ENCODE measurements around the gene C1orf226. TPM values are rescaled to one million over a fixed set of nuclear protein-coding genes. Genes with fewer than 3 reads are reported as not detected.

C1orf226 gene
- total and polyA plus RNA-seq, 10 of the 15 experiments (the other 5 are each of a cell fraction or from before 2014, with no cell fraction given), result not detected

DNA sequence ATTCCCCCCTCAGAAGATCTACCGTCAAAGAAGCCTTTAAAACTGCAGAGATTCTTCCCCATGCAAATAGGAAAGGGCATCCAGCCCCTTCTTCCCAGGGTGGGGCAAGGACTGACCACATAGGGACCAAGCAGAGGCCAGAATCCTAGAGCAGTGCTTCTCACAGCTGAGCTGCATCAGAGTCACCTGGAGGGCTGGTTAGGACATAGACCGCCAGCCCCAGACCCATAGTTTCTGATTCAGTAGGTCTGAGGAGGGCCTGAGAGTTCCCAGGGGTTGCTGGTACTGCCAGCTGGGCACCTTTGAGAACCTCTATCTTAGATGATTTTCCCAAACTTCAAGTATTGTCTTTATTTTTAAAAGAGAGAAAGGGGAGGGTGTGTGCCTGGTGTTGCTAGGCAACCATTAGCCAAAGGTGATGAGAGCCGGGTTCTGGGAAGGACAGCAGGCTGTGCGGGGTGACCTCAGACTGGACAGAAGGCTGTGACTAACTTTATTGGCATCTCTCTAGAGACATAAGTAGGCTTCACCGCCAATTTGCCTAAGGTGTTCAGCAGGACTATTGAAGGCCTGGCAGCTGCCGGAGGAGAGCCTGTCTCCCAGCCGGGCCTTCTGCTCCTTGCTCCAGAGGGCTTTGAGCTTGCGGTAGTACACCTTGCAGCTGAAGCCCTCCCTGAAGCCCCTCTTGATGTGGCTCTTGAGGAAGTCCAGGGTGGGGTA lies 7.8 kb upstream of the C1orf226 start (continued):
- TF ChIP-seq E2F4 (IDR thresholded peaks at IDR 0.05; ENCODE audit: low read depth, low read length), result no peak
- no peak for TF ChIP-seq DPF2 (IDR thresholded peaks at IDR 0.05)
- TF ChIP-seq TCF7 (IDR thresholded peaks at IDR 0.05; ENCODE audit: borderline replicate concordance), result no peak
- no peak for TF ChIP-seq BACH1 (IDR thresholded peaks at IDR 0.05; ENCODE audit: borderline replicate concordance)
- TF ChIP-seq MEF2A (IDR thresholded peaks at IDR 0.05; ENCODE audit: insufficient read depth, low read depth, low read length), result no peak
- TF ChIP-seq MYB (IDR thresholded peaks at IDR 0.05; ENCODE audit: borderline replicate concordance, low read depth, low read length), result no peak
- TF ChIP-seq NRF1 (conservative IDR thresholded peaks at IDR 0.05; ENCODE audit: low read depth, low read length), result no peak

GRCh38 chr1:162374406-162374805 lies 7.1 kb upstream of the C1orf226 start:
- FAIRE-seq (no peak), DNase-seq (ENCODE audit: low read depth, low spot score) (no peak), ATAC-seq (no peak)
- ChIA-PET SMC1A (ENCODE audit: uncharacterized antibody, unreplicated experiment) (no interaction called here), POLR2A (no interaction called here), RAD21 (ENCODE audit: unreplicated experiment) (no interaction called here), CTCF (no interaction called here)
- intact Hi-C loops (cut with micrococcal nuclease; ENCODE audit: unreplicated experiment) (no loop called here), in situ Hi-C loops (cut with MboI) (no loop called here)
- H3K9me3 ChIP-seq (replicated peaks; ENCODE audit: control insufficient read depth, insufficient read depth, low read length), result no peaks in the 10 kb centered on the region
- no peak overlapping the region for H3K4me3 ChIP-seq
- no peaks in the 10 kb centered on the region for H3K36me3 ChIP-seq (ENCODE audit: control insufficient read depth in 2 of 2, insufficient read depth in 2 of 2, low read length in 1 of 2)
- 26% methylated on average over 9 of the region's 9 CpGs for WGBS (ENCODE audit: insufficient coverage, insufficient replicate concordance, low lambda C conversion rate, missing lambda C conversion rate)
- H3K27me3 ChIP-seq (replicated peaks in 1 of 2; ENCODE audit: control insufficient read depth in 2 of 2, insufficient read depth in 2 of 2, low read length in 1 of 2), result no peaks in the 10 kb centered on the region
- H4K20me1 ChIP-seq (ENCODE audit: control insufficient read depth, insufficient read depth), result no peaks in the 10 kb centered on the region; the same call in 1 of the 2 replicates
- no peak overlapping the region for H3K9ac ChIP-seq (ENCODE audit: control insufficient read depth, insufficient read depth, low read length)
- H3K4me2 ChIP-seq (ENCODE audit: control insufficient read depth, insufficient read depth), result no peak overlapping the region
- H3K27ac ChIP-seq (ENCODE audit: control insufficient read depth, insufficient read depth), result no peak overlapping the region
- H3K79me2 ChIP-seq (ENCODE audit: control insufficient read depth, insufficient read depth, low read length), result no peaks in the 10 kb centered on the region
- H2AFZ ChIP-seq (ENCODE audit: control insufficient read depth, low read depth, low read length), result no peak overlapping the region
- H3K4me1 ChIP-seq (ENCODE audit: control insufficient read depth, insufficient read depth, low read length), result no peaks in the 10 kb centered on the region
- no TSS peak for BruUV-seq (replicated peaks)
- no peak for TF ChIP-seq CHD1 (IDR thresholded peaks at IDR 0.05; ENCODE audit: low read depth, low read length)
- no peak for TF ChIP-seq TAF1 (IDR thresholded peaks at IDR 0.05; ENCODE audit: borderline replicate concordance, low read depth, low read length)
- TF ChIP-seq REST (IDR thresholded peaks at IDR 0.05; ENCODE audit: low read depth, low read length), result no peak
- no peak for TF ChIP-seq NFXL1 (IDR thresholded peaks at IDR 0.05; ENCODE audit: borderline replicate concordance)
- TF ChIP-seq CTCF (IDR thresholded peaks at IDR 0.05 in 2 of 3, conservative IDR thresholded peaks at IDR 0.05 in 1 of 3; ENCODE audit: control insufficient read depth in 2 of 3, extremely low read depth in 1 of 3, insufficient read depth in 1 of 3, low read depth in 3 of 3, low read length in 3 of 3), result no peak
- TF ChIP-seq MYB (IDR thresholded peaks at IDR 0.05; ENCODE audit: borderline replicate concordance, low read depth, low read length), result no peak
- TF ChIP-seq JUNB (IDR thresholded peaks at IDR 0.05), result no peak
- no peak for TF ChIP-seq ATF7 (IDR thresholded peaks at IDR 0.05; ENCODE audit: low read depth)
